ENCODE results near the gene TGFBR3.

Gene TGFBR3

GRCh38 chr1:91777630-91778300, 108.2 kb downstream of the TGFBR3 start:
- DNase-seq (ENCODE audit: low spot score), result no peak

- no peak for DNase-seq (ENCODE audit: low spot score)
These were observed 108.8 kb downstream of the TGFBR3 start for GRCh38 chr1:91777196-91777595.

GRCh38 chr1:91776068-91776794, 109.7 kb downstream of the TGFBR3 start:
- no peak for DNase-seq (ENCODE audit: low spot score)

DNA sequence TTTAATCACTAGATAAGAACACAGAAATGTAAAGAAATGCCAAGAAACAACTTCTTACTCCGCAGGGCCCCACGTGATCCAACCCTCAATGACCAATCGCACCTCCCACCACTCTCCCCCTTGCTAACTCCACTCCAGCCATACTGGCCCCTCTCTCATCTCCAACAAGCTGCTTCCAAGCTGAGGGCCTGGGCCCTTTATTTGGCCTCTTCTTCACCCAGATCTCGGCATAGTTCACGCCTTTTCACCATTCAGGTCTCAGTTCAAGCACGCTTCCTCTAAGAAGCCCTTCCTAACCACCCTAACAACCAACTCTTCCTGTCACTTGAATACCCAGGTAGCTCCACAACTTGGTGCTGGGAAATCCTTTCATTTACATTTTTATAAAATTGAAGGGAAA, 110.7 kb downstream of the TGFBR3 start:
- DNase-seq (ENCODE audit: low spot score), result no peak

DNA sequence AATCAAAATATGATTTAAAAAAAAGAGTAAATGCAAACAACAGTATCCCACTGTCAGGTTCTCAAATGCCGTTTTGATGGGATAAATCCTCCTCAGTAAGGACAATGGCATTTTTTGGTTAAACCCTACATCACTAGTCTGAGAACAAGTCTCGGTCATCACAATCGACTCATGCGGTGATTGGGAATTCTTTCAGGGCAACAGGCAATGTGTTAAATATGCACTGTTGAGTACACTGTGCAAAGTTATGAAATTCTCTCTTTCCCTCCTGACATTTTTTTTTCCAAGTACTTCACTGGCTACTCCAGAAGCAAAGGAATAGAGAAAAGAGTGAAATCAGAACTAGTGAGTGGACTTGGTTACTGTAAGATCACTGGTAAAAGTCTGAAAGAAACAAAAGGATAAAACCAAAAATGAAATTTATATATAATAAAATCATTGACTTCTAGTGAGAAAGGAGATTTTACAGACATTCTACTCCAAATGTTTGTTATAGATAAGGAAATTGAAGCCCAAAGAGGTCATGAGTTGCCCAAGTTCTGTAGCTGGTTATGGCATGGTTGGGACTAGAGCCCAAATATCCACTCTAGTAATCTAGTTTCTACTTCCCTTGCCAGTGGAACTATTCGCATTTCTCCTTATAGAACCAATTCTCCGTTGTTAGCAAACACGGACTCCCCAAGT, 111.3 kb downstream of the TGFBR3 start:
- DNase-seq (ENCODE audit: low spot score), result no peak

GRCh38 chr1:91771717-91772116, 114.2 kb downstream of the TGFBR3 start:
- no peak for DNase-seq (ENCODE audit: low spot score)

- no peak for DNase-seq (ENCODE audit: low spot score)
These were observed 115.2 kb downstream of the TGFBR3 start for GRCh38 chr1:91770667-91771268.

- DNase-seq (ENCODE audit: low spot score), result no peak
These were observed 116.2 kb downstream of the TGFBR3 start for GRCh38 chr1:91769742-91770141.

GRCh38 chr1:91768786-91769725, 116.9 kb downstream of the TGFBR3 start:
- no peak for DNase-seq (ENCODE audit: low spot score)

DNA sequence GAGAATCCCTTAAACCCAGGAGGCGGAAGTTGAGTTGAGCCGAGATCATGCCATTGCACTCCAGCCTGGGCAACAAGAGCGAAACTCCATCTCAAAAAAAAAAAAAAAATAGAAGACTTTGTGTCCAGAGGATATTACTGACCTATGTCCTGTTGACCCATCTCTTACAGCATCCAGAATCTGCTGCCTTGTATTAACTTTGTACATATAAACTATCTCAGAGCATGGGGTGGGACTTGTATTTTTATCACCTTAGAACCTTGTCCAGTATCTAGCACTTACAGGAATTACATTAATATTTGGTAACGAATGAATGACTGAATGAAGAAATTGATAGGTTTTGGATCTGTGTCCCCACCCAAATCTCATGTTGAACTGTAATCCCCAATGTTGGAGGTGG, 117.8 kb downstream of the TGFBR3 start:
- DNase-seq (ENCODE audit: low spot score), result no peak

- no peak for DNase-seq (ENCODE audit: low spot score)
These were observed 119.1 kb downstream of the TGFBR3 start for GRCh38 chr1:91766883-91767282.

- DNase-seq (ENCODE audit: low spot score), result no peak
These were observed 120.0 kb downstream of the TGFBR3 start for GRCh38 chr1:91765880-91766443.

GRCh38 chr1:91765293-91765692, 120.7 kb downstream of the TGFBR3 start:
- DNase-seq (ENCODE audit: low spot score), result no peak

- no peak for DNase-seq (ENCODE audit: low spot score)
These were observed 121.4 kb downstream of the TGFBR3 start for GRCh38 chr1:91764471-91765115.

- DNase-seq (ENCODE audit: low spot score), result no peak
These were observed 122.7 kb downstream of the TGFBR3 start for GRCh38 chr1:91763252-91763651.

DNA sequence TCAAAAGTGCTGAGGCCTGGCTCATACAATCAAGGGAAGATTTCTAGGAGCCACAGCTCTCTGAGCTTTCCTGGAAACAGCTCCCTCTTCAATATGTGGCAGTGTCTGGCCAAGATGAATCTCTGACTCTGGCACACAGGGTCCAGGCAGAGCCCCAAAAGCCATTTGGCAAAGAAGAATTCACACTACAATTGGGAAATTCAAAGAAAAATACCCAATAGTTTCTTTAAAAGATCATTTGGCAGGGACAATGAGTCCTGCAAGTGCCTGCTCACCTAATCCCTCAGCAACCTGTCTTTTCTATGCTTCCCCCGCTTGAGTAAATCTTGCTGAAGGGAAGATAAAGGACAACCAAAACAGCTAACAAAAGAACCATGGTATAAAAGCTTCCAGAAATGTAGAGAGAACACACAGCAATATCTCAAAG, 124.6 kb downstream of the TGFBR3 start:
- no peak for DNase-seq (ENCODE audit: low spot score)

- no peak for DNase-seq (ENCODE audit: low spot score)
These were observed 125.4 kb downstream of the TGFBR3 start for GRCh38 chr1:91760512-91760911.

- no peak for DNase-seq (ENCODE audit: low spot score)
These were observed 126.9 kb downstream of the TGFBR3 start for GRCh38 chr1:91759076-91759475.

- no peak for DNase-seq (ENCODE audit: low spot score)
These were observed 128.0 kb downstream of the TGFBR3 start for GRCh38 chr1:91757763-91758460.

DNA sequence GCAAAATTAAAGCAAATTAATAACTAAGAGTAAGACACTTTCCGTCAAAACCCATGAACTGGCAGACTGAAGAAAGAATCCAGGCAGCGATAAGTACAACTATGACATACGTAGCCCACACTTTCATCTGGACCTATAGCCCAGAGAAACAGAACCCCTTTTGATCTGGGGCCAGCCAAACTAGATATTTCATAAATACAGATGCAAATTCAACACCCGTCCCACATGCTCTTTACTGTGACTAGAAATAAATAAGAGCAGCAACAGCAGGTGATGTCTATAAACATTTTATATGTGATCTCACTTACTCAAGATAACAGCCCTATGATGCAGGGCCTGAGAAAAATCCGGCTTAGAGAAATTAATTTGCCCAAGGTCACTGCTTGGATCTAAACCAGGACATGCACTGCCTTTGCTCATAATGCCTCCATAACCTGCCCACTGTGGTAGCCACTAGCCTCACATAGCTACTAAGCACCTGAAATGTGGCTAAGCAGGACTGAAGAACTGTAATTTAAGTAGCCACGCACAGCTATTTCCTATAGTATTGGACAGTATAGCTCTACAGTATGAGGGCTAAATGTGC, 130.2 kb downstream of the TGFBR3 start:
- no peak for DNase-seq (ENCODE audit: low spot score)
